Measurements from ENCODE around the gene TBCA. TPM values are rescaled to one million over a fixed set of nuclear protein-coding genes. Genes with fewer than 3 reads are reported as not detected.

TBCA gene
- polyA plus RNA-seq, 1 experiment, result 192 TPM

DNA sequence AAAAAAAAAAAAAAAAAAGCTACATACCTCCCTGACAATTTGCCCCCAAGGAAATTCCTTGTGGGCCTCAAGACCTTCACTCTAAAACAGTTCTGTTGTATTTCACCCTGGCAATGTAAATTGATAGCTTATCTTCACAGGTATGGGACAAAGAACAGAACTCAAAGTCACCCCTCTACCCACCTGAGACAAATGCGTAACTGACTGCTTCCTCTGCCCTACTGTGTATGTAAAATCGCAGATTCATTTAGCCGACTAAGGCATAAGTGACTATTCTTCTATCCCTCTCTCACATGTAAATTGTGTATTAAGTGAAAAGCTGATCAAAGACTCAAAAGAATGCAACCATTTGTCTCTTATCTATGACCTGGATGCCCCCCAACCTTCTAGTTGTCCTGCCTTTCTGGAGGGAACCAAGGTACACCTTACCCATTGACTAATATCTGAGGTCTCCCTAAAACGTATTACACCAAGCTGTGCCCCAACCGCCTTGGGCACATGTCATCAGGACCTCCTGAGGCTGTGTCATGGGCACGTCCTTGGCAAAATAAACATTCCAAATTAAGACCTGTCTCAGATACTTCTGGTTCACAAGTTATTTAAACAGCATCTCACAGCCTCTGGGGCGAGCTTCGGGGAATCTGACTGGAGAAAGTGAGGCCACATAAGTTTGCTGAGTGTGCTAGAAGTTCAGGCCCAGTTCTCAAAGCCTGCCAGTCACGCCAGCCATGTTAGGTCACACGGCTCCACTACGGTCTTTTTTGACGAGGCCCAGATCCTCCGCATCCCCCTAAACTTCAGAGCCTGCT, 954 bp downstream of the TBCA start:
- no peaks in the 10 kb centered on the region for H3K9me3 ChIP-seq (ENCODE audit: control insufficient read depth, insufficient read depth, low read length)
- DNase-seq (ENCODE audit: low read depth, low spot score), result peak; percentile 8
- H3K27ac ChIP-seq (ENCODE audit: low read depth, low read length), result peak overlapping the region; percentile 77
- ChIA-PET POLR2A (no interaction called here), CTCF (interaction anchor here (0.6 to 1.0 kb wide), 4 partner anchors 89 to 426 kb away, joined by 3 to 4 read pairs (median 3); no protein-coding TSS in a partner anchor)
- TF ChIP-seq, protein P1, sequence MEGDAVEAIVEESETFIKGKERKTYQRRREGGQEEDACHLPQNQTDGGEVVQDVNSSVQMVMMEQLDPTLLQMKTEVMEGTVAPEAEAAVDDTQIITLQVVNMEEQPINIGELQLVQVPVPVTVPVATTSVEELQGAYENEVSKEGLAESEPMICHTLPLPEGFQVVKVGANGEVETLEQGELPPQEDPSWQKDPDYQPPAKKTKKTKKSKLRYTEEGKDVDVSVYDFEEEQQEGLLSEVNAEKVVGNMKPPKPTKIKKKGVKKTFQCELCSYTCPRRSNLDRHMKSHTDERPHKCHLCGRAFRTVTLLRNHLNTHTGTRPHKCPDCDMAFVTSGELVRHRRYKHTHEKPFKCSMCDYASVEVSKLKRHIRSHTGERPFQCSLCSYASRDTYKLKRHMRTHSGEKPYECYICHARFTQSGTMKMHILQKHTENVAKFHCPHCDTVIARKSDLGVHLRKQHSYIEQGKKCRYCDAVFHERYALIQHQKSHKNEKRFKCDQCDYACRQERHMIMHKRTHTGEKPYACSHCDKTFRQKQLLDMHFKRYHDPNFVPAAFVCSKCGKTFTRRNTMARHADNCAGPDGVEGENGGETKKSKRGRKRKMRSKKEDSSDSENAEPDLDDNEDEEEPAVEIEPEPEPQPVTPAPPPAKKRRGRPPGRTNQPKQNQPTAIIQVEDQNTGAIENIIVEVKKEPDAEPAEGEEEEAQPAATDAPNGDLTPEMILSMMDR (IDR thresholded peaks at IDR 0.05; ENCODE audit: low read depth, low read length), result no peak
- peak overlapping the region; percentile 80 for H3K4me3 ChIP-seq (ENCODE audit: low read depth, low read length)
- H3K27me3 ChIP-seq (ENCODE audit: control insufficient read depth, insufficient read depth, low read length), result no peaks in the 10 kb centered on the region

DNA sequence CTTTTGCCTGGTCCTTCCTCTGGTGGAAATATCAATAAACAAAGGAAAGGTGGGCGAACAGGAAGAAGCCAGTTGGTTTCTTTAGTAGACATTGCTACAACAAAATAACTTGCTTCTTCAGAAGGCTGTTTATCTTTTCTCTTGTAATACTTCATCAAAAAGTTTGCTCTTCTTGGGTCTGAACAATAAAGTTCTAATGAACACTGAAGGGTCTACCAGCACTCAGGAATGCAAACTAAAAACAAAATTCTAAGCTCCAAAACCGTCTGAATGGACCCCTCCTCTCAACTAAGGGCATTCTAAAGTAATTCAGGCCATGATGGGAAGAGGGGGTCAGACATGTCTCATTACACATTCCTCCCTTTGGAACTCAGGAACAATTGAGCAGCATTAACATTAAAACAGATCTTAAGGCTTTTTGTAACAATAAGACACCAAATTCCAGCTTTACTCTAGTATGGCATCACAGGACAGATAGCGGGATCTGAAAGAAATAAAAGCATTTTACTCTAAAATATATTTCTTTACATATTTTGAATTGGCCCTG, 2.3 kb downstream of the TBCA start:
- CTCF ChIA-PET, result interaction anchor here (1.0 to 1.3 kb wide), 2 partner anchors 92 to 236 kb away, joined by 3 to 4 read pairs; no protein-coding TSS in a partner anchor
- TF ChIP-seq, protein P1 (IDR thresholded peaks at IDR 0.05; ENCODE audit: low read depth, low read length), result no peak
- no peak overlapping the region for H3K27ac ChIP-seq (ENCODE audit: low read depth, low read length)
- H3K4me3 ChIP-seq (ENCODE audit: low read depth, low read length), result 0 out of 2 replicates have a peak overlapping the region, but pooled peaks have one; percentile 12
- no peaks in the 10 kb centered on the region for H3K9me3 ChIP-seq (ENCODE audit: control insufficient read depth, insufficient read depth, low read length)
- no peaks in the 10 kb centered on the region for H3K27me3 ChIP-seq (ENCODE audit: control insufficient read depth, insufficient read depth, low read length)
- POLR2A ChIA-PET, result no interaction called here
- DNase-seq (ENCODE audit: low read depth, low spot score), result no peak

DNA sequence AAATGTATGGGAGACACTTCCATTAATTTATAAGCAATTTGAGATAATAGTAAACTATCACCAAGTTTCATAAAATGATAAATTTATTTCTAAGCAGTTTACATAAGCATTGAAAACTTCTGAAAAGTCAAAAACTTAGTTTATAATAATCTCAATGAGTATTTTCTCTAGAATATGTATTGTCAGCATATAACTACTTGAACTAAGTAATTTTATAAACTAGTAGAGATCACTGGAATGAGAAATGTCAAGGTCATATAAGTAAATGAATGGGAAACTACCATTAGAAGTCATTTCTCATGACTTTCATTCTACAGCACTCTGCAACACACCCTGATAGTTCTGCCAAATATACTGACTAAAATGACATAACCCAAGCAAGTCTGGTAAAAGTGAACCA, 3.4 kb downstream of the TBCA start:
- DNase-seq (ENCODE audit: low read depth, low spot score), result no peak
- ChIA-PET CTCF (no interaction called here), POLR2A (no interaction called here)
- Histone ChIP-seq H3K4me3 (ENCODE audit: low read depth, low read length) (no peak overlapping the region), H3K9me3 (ENCODE audit: control insufficient read depth, insufficient read depth, low read length) (no peaks in the 10 kb centered on the region), H3K27me3 (ENCODE audit: control insufficient read depth, insufficient read depth, low read length) (no peaks in the 10 kb centered on the region), H3K27ac (ENCODE audit: low read depth, low read length) (no peak overlapping the region)
- TF ChIP-seq, protein P1 (IDR thresholded peaks at IDR 0.05; ENCODE audit: low read depth, low read length), result no peak

DNA sequence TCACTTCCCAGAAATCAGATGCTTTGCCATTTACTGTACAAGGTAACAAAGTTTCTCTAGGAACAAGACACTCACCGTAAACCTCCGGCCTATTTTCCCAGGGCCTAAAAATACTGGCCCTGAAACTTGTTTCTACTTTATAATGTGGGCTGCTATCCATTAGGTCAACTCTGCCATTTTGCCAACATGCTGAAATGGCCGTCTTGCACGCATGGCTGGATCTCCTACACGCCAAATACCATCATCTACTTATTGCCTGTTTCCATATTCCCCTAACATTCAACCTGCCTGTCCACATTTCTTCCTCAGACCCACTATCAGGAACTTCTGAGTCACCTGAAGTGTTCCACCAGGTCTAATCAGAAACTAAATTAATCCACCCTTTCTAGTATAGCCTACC, 4.7 kb downstream of the TBCA start:
- Histone ChIP-seq H3K27ac (ENCODE audit: low read depth, low read length) (no peak overlapping the region), H3K27me3 (ENCODE audit: control insufficient read depth, insufficient read depth, low read length) (no peaks in the 10 kb centered on the region), H3K9me3 (ENCODE audit: control insufficient read depth, insufficient read depth, low read length) (no peaks in the 10 kb centered on the region), H3K4me3 (ENCODE audit: low read depth, low read length) (no peak overlapping the region)
- TF ChIP-seq, protein P1 (IDR thresholded peaks at IDR 0.05; ENCODE audit: low read depth, low read length), result no peak
- DNase-seq (ENCODE audit: low read depth, low spot score), result no peak
- ChIA-PET POLR2A (no interaction called here), CTCF (no interaction called here)
